Stimulated activated CD4-positive, alpha-beta T cell treated with anti-CD3 and anti-CD28 coated beads, Interleukin-1b, Interleukin-23, amount 100 ng/mL, for 48 hours (primary cell): ENCODE data around the gene DNAH17.

ENCODE experiments used
- DNase-seq: peaks from one replicate; pipeline ENCODE4 v3.0.0-alpha.2; 2020

DNAH17 gene

DNA sequence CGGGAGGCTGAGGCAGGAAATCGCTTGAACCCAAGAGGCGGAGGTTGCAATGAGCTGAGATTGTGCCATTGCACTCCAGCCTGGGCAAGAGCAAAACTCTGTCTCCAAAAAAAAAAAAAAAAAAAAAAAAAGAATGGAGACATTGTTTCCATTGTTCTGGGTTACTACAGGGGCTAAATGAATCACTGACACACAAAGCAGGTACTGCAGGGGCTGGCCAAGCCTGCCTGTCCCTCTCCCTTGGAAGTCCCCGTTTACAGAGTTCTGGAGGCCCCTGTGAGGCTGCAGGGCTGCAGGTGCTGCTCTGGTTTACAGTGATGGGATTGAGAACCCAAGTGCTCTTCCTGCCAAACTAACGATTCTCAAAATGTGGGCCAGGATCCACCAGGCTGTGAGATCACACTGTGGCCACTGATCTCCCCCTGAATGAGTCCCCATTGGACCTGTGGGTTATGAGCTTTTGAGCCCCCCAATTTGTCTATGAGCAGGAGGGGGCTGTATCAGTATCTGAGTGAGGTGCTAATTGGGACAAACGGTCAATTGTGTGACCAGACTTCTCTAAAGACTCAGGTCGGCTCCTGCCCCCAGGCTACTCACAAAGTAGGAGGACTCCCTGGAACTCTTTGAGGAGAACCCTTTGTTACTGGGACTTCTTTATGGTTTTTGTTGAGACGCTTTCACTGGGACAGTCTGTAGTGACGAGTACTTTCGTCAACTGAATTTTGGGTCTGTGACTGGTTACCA, 39.0 kb downstream of the DNAH17 start:
- DNase-seq: peak; percentile 36

DNA sequence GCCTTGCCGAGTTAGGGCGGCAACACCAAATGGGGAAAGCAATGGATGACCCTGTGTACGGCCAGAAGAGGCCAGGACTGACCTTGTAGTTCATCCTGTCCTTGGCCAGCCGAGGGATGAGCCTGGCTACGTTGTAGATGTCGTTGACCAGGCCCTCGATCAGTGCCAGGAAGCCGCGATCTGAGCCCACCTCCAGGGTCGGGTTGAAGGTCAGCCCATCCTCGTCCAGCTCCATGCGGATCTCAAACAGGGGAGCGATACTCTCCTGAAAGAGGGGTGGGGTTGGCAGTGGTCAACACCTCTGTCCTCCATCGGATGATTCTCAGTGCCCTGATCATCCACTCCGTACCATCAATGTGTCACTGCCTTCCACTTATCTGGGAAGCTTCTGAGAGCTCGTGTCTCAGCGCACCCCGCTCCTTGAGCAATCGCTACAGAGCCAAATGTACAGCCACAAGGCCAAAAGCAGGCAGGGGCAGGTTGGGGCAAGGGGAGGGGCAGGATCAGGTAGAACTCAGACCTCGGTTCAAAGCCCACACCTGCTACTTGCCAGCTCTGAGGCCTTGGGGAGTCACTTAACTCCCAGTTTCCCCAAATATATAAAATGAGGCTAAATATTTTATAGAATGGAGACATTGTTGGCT, 39.9 kb downstream of the DNAH17 start:
- no peak for DNase-seq

DNA sequence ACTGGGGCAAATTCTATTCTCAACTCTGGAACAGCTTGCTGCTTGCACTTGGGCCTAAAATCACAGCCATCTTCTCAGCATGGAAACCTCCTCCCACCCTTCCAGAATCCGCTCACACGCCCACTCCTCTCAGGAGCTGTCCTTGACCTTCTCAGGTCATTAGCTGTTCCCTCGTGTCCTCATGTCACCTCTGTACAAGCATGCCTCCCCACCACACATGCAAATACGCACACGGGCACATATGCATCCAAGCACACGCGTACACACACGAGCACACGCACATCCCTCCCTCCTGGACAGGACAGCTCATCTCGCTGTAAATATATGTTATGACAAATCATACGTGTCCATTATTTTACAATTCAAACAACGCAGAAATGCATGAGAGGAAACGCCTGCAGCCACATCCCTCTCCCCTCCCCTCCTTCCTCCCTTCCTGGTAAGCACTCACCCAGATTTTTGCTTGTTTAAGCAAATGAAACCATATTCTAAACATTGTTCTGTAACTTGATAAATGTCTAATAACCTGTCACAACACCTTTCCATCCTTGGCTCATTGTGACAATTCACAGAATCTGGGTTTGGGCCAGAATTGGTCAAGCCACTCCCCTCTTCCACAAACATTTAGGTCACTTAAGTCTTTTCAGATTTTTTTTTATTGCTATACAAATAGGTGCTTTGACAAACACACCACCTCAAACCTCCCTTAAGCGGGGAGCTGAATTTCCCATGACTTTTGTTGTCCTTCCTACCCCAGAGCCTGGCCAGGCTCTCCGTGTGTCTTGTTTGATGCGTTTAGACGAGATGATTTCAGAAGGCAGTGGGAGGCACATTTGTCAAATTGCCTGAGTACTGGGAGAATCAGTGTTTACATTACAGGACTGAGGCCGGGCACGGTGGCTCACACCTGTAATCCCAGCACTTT, 41.7 kb downstream of the DNAH17 start:
- no peak for DNase-seq

DNA sequence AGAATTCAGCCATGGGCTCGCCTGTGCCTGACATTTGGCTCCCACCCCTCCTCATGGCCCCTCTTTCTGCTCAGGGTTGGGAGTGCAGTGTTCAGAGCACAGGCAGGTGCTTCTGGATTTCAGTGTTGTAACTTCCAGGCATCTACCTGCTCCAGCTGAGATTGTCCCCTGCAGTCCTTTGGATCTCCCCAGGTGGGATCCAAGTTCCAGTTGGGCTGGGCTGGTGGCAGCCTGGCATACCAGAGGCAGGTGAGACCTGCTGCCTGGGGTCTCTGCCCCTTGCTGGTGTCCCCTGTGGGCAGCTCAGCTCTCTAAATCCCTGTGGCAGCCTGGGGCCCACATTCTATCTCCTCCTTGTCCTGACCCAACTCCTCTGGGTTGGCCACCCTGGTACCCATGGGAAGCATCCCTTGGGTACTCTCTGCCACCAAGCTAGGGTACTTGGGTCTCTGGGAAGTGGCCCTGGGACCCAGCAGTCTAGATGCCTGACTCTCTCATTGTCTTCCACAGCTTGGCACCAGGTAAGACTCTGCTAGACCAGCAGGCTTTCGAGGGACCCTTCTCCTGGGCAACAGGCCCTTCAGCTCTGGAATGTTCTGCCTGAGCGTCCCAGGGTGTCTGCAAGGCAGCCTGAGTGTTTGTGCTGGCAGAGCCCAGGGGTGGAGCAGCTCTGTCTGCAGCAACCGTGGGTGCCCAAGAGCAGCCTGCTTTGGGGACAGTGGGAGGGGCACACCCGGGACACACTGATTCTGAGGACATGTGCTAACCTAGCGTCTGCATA, 42.5 kb downstream of the DNAH17 start:
- DNase-seq: no peak

DNA sequence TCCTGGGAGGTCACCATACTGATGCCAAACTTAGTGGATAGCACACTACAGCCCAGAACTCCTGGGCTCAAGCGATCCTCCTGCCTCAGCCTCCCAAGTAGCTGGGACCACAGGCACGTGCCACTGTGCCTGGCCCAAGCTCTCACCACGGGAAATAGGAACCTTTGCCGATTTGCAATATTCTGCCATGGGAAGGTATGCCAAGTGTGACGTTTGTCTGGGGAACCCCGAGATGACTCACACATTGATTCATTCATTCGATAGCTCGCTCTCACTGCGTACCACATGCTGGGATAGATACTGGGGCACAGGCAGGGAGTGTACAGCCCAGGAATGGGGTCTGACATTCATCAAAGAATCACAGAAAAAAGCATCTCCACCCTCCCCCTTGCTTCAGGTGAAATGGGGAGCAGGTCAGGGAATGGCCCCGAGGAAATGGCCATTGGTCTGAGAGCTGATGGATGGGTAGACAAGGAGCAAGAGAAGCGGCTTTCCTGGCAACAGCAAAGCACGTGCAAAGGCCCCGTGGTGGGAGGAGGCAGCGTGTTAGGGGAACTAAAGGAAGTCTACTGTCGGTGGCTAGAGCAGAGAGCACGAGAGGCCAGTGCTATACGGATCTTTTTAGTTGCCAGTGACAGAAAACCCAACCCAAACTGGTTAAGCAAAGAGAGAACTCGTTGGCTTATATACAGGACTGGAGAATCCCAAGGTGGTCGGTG, 44.1 kb downstream of the DNAH17 start:
- peak; percentile 24 for DNase-seq

DNA sequence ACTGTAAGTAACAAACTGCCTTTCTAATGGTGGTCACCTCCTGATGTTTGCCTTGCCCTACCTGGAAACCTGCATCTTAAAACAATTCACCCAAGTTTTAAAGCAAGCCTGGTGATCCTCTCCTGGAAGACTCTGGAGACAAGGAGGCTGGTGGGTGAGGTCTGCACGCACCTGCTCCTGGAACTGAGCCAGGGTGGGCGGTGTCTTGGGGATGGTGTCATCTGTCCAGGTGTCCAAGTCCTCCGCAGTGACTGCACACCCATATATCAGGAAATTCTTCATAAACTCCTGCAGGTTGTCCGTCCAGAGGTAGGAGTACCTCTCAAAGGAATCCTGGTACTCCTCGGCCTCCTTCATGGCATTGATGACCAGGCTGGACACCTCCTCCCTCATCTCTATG, 44.9 kb downstream of the DNAH17 start:
- no peak for DNase-seq

DNA sequence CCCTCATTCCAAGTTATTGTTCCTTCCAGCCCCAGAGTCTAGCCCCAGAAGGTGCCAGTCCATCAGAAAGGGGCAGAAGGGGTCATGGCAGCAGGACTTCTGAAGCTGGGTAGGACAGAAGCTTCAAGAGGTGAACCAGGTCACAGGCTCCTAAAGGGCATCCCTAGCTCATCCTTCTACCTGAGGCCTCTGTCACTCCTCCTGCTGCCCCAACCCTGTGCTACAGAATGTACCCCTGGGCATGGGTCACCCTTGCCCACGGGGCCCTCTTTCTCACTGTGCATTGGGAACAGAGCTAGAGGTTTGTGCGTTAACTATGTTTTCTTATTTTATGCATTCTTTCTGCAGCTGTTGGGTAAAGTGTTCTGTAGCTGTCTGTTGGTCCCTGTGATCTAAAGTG, 46.5 kb downstream of the DNAH17 start:
- no peak for DNase-seq

DNA sequence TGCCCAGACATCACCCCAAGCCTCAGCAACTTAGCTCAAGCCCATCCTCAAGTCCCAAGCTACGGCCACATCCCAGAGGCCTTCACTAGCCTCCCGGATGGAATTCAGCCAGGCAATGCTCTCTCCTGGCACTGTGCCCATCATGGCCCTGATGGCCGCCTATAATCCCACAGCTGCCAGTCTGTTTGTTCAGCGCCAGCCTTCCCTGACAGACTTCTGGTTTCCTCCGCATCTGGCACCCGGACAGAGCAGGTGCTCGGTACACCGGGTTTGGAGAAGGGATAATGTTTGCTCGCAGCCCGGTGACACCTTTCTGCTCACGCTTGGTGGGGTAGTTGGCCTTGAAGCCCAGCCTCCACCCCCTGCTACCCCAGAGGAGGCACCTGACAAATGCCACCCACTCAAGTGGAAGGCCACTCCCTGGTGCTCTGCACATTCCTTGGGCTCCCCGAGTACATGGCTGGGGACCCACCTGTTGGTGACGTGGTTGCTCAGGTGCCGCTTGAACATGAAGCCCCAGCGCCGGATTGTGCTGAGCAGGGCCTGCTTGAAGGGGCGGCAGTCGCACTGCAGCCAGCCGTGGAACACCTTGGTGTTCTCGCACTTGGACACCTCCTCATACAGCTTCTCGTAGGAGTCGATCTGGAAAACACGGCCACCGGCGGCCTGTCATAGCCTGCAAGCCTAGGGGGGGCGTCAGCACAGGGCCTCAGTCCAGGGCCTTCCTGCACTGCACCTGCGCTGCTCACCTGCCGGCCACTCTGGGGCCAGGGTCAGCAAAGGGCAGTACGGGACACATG, 47.1 kb downstream of the DNAH17 start:
- no peak for DNase-seq

DNA sequence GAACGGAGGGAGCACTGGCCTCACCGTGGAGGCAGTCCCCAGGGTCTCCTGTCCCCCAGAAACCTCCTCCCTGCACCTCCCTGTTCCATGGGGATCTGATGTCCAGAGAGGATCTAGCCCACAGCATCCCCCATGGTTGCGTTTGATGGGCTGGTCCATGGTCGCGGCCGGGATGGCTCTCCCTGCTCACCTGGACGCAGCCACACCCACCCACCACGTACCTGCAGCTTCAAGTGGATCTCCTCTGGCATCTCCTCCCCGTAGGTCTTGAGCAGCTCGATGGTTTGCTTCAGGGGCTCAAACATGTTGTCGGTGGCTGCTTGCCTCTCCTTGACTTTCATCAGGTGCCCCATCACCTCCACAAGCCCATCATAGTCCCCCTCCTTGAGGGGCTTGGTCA, 47.9 kb downstream of the DNAH17 start:
- DNase-seq: no peak

DNA sequence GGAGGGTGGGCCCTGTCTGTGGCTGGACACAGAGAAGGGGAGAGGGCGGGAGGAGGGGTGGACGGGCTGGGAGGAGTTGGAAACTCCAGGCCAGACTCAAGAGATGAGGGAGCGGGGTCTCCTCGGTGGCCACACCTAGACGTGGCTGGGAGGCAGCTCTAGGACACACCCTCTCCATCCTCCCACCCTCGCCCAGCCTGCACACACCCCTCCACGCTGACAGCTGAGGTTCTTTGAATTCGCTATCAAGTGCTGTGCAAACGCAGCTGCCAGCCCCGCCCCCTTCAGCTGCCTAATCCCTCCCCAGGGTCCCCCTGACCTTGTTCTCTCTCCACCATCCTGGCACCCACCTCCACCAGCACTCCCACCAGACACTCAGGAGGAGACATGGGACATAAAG, 48.7 kb downstream of the DNAH17 start:
- DNase-seq: no peak

DNA sequence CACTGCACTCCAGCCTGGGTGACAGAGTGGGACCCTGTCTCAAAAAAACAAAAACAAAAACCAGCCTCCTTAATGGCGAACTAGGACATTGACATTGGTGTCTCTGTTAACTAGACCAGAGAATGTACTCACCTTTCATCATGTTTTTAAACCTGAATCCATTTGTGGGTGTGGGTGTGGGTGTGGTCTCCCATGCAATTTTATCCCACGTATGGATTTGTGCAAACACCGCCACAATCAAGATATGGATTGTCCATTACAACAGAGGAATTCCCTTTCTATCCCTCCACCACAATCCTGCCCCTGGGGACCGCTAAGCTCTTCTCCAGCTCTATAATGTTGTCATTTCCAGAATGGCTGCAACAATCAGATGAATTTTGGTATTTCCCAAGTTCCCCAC, 49.9 kb downstream of the DNAH17 start:
- no peak for DNase-seq

DNA sequence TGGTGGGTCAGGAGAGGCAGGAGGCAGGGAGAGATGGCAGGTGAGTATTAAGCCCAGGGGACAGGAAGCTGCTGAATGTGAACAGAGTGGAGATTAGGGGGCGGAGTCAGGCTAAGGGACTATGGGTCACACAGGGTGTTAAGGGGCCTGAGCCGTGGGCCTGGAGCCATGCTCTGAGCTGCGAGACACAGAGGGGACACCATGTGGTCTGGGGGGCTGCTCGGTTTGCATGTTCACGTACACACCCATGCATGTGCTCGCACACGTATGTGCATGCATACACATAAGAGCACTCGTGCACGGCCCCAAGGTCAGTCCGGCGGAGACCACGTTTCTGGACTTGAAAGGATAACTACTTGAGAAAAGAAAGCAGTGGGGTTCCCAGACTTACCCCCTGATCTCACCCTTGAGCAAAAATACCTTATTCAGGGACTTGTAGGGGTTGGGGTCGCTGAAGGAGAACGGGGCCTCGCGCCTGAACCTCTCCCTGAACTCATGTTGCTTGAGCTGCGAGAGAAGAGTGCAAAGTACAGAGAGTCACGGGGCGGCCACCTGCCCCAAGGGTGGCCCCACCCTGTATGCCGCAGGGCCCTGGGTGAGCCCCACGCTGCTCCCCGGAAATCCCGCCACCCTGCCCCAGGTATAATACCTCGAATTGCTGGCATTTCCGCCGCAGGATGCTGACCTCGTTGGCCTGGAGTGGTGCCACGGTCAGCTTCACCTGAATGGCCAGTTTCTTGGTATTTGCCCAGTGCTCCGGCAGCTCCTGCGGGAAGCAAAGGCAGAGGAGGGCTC, 50.8 kb downstream of the DNAH17 start:
- no peak for DNase-seq

DNA sequence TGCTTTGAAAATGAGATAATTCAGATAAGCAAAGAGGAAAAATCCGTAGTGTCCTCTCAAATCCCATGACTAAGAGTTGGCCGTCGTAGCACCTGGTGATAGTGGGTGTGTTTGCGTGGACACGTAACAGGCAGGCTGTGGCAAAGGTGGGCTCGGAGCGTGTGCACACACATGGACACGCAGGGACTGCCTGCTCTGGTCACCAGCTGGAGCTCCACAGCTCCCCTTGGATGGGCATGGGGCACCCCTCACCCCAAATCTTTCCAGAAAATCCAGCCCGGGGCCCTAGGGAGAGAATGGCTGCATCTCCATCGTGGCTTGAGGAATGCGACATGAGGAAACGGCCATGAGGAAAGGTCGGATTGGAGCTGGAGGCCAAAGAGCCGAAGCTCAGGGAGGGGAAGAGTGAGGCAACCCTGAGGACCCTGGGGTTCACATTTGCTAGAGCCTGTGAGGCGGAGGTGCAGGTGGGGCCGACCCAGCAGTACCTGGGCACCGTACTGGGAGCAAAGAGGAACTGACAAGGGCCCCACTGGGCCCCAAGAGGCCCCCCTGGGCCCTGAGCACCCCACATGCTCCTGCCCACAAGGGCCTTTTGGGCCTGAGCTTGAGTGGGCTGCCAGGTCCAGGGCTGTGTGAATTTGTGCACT, 51.6 kb downstream of the DNAH17 start:
- DNase-seq: no peak

DNA sequence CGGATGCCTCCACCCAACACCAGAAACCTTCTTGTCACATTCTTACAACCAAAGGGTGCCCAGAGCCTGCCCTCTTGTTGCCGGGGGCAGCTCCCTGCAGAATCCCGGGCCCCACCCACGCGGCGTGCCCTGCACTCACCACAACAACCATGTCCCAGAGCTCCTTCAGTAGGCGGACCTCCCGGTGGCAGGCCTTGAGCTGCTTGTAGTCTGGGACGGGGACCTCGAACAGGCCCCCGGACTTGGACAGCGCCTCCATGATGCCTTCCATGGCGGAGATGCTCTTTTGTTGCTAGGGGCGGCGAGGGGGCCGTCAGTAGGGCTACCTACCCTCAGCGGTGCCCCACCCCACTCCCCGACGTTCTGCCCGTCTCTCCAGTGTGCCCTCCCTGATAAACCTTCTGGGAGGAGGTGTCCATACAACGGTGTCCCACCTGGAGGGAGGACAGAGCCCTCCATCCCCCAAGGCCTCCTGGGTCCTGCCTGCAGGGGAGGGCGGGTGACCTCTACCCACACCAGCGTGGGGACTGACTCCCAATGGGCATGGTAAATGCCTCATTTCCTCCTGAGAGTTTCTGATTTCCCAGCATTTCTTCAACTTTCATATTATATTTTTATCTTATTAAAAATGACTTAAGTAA, 52.2 kb downstream of the DNAH17 start:
- DNase-seq: no peak

DNA sequence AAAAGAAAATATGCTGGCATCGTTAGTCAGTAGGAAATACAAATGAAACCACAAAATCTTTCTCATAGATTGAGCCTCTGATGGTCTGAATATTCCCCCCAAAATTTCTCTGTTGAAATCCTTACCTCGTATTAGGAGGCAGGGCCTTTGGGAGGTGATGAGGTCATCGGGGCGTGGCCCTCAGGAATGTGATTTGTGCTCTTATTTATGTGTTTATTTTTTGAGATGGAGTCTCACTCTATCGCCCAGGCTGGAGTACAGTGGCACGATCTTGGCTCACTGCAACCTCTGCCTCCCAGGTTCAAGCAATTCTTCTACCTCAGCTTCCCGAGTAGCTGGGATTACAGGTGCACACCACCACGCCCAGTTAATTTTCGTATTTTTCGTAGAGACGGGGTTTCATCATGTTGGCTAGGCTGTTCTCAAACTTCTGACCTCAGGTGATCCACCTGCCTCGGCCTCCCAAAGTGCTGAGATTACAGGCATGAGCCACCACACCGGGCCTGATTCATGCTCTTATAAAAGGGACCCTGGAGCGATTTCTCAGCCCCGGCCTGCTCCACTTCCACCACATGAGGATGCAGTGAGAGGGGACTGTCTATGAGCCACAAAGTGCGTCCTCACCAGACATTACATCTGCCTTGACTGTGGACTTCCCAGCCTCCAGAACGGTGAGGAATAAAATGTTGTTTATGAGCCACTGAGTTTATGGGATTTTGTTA, 53.1 kb downstream of the DNAH17 start:
- DNase-seq: no peak

DNA sequence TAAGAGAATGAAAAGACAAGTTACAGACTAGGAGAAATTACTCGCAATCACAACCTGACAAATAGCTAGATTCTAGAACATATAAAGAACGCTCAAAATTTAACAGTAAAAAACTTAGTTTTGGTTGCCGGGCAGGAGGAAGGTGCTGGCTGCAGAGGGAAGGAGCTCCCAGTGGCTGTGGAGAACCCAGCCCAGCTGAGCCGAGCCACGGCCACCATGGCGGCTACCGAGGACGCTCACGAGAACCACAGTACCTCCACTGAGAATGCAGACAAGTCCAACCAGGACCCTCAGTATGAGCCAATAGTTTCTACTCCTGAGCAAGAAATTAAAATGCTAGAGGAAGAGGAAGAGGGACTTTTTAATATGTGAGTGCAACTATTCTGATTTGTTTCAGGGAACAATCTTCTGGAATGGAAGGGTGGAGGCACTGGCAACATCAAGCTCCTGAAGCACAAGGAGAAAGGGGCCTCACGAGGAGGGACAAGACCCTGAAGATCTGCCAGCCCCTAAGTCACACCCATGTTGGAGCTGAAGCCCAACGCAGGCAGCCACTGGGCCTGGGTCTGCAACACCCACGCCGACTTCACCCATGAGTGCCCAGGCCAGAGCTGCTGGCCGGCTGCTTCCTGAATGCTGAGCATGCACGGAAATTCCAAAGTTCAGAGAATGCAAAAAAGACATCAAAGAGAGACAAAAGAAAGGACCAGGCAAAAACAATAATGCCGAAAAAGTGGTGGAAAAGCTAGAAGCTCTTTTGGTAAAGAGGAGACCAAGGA, 55.0 kb downstream of the DNAH17 start:
- no peak for DNase-seq

DNA sequence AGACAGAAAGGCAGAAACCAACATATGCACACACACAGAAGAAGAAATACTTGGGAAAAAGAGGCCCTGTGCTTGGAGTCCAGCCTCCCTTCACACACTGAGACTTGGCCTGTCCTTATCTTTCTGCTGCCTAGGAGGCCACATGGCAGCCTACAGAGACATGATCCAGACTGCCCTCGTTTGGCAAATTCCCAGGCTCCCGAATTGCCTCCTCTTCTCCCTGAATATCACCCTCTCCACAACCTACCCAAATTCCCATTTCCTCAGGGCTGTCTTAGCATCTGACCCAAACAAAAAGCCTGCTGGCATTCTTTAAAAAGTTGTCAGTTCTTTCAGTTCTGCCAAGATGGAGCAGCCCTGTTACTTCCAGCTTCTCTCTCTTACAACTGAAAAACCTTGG, 59.8 kb downstream of the DNAH17 start:
- no peak for DNase-seq

DNA sequence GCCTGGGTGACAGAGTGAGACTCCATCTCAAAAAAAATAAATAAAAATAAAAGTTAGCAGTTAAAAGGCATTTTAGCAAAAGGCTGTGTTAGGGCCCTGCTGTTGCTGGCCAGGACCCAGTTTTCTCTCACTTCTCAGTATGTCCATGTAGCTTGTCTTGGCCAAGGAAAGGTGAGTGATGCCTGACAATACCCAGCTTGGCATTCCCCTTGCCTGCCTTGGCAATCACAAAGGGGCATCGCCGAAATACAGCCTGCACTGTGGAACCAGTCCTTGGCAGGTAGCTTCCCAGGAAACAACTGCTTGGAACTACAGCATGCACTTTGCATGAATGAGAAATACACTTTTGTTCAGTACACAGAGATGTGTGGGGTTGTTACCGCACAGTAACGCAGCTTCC, 61.7 kb downstream of the DNAH17 start:
- DNase-seq: no peak
